ENCODE measurements around the gene RUFY4.
"Not testable (repeated sequence)": the region's sequence is repeated elsewhere in the genome, so short reads cannot be mapped to it uniquely, and the experiment has no call there.

The RUFY4 gene

GRCh38 chr2:218091746-218092145 lies 22.7 kb downstream of the RUFY4 start:
- no peak for DNase-seq

- no peak for DNase-seq
Observed at GRCh38 chr2:218093879-218094278, 24.8 kb downstream of the RUFY4 start.

GRCh38 chr2:218095853-218096252 lies 26.8 kb downstream of the RUFY4 start:
- no peak for DNase-seq

GRCh38 chr2:218097975-218098374 lies 28.9 kb downstream of the RUFY4 start:
- no peak for DNase-seq

GRCh38 chr2:218108834-218109233 lies 39.8 kb downstream of the RUFY4 start:
- not testable (repeated sequence) for DNase-seq

GRCh38 chr2:218121789-218122188 lies 52.7 kb downstream of the RUFY4 start:
- not testable (repeated sequence) for DNase-seq

GRCh38 chr2:218122286-218122685 lies 53.2 kb downstream of the RUFY4 start:
- DNase-seq = not testable (repeated sequence)

- DNase-seq = no peak
Observed at GRCh38 chr2:218123986-218124385, 54.9 kb downstream of the RUFY4 start.

- no peak for DNase-seq
Observed at GRCh38 chr2:218125095-218125494, 56.0 kb downstream of the RUFY4 start.

- no peak for DNase-seq
Observed at GRCh38 chr2:218125626-218126080, 56.6 kb downstream of the RUFY4 start, which contains the start of gene CXCR2. Gene CXCR2 (plus strand): TSS chr2:218126028. CDS start chr2:218134802, 8,774 bp downstream.

- DNase-seq = no peak
Observed at GRCh38 chr2:218127929-218128455, 58.9 kb downstream of the RUFY4 start.

GRCh38 chr2:218128781-218129457 lies 59.9 kb downstream of the RUFY4 start:
- no peak for DNase-seq

GRCh38 chr2:218129458-218130135 lies 60.5 kb downstream of the RUFY4 start:
- DNase-seq = no peak

GRCh38 chr2:218130377-218130776 lies 61.3 kb downstream of the RUFY4 start:
- DNase-seq = no peak

GRCh38 chr2:218130822-218131221 lies 61.8 kb downstream of the RUFY4 start:
- no peak for DNase-seq

- no peak for DNase-seq
Observed at GRCh38 chr2:218137514-218137913, 68.5 kb downstream of the RUFY4 start.

GRCh38 chr2:218138047-218138446 lies 69.0 kb downstream of the RUFY4 start:
- no peak for DNase-seq

All from cerebellar nuclear complex (tissue), 1 donor.